ENCODE data around the gene FADS2. TPM values are rescaled to one million over a fixed set of nuclear protein-coding genes. Genes with fewer than 3 reads are reported as not detected.

FADS2 gene
- total RNA-seq, 2 donors from 2014 or later = 2.0 to 4.4 TPM

- no peak for ATAC-seq
- H3K36me3 ChIP-seq (replicated peaks in 1 of 2; ENCODE audit: insufficient read depth in 1 of 2, low read depth in 2 of 2) = no peaks in the 10 kb centered on the region
- intact Hi-C loops (cut with DNase I) = loop anchor here (10.0 kb wide), 1 partner anchor 280 kb away; no protein-coding TSS in a partner anchor
Observed at GRCh38 chr11:61805146-61805545, 23.0 kb upstream of the FADS2 start.

GRCh38 chr11:61806785-61807184 lies 21.3 kb upstream of the FADS2 start:
- H3K27me3 ChIP-seq = no peaks in the 10 kb centered on the region
- H3K4me1 ChIP-seq = no peaks in the 10 kb centered on the region
- DNase-seq (no peak), ATAC-seq (no peak)
- H3K36me3 ChIP-seq (replicated peaks in 1 of 2; ENCODE audit: insufficient read depth in 1 of 2, low read depth in 2 of 2) = no peaks in the 10 kb centered on the region
- no peak overlapping the region for H3K4me3 ChIP-seq
- TF ChIP-seq CTCF (IDR thresholded peaks at IDR 0.05) = no peak
- no peak for TF ChIP-seq POLR2A (IDR thresholded peaks at IDR 0.05)
- no peak overlapping the region for H3K27ac ChIP-seq
- no peaks in the 10 kb centered on the region for H3K9me3 ChIP-seq
- intact Hi-C loops (cut with DNase I) = loop anchor here (10.0 kb wide), 1 partner anchor 278 kb away; no protein-coding TSS in a partner anchor
- WGBS, 2 donors = 82 to 86% methylated on average over 5 of the region's 5 CpGs

More at GRCh38 chr11:61805146-61805545, 23.0 kb upstream of the FADS2 start:
- TF ChIP-seq CTCF (IDR thresholded peaks at IDR 0.05) = no peak
- no peak for TF ChIP-seq POLR2A (IDR thresholded peaks at IDR 0.05)
- Histone ChIP-seq H3K27ac (no peak overlapping the region), H3K27me3 (no peaks in the 10 kb centered on the region), H3K9me3 (no peaks in the 10 kb centered on the region), H3K4me3 (no peak overlapping the region), H3K4me1 (no peaks in the 10 kb centered on the region)
- 78 to 100% methylated on average over 1 of the region's 1 CpG for WGBS, 2 donors
- no peak for DNase-seq

GRCh38 chr11:61810671-61811175 lies 17.4 kb upstream of the FADS2 start:
- intact Hi-C loops (cut with DNase I) = no loop called here
- Histone ChIP-seq H3K27ac (no peak overlapping the region), H3K4me1 (peaks cover 14% of the 10 kb centered on the region), H3K36me3 (replicated peaks in 1 of 2; ENCODE audit: insufficient read depth in 1 of 2, low read depth in 2 of 2) (no peaks in the 10 kb centered on the region), H3K27me3 (no peaks in the 10 kb centered on the region), H3K4me3 (no peak overlapping the region), H3K9me3 (no peaks in the 10 kb centered on the region)
- WGBS, 2 donors = 90 to 94% methylated on average over 7 to 8 of the region's 8 CpGs
- no peak for ATAC-seq
- DNase-seq = no peak
- TF ChIP-seq POLR2A (IDR thresholded peaks at IDR 0.05) = no peak
- TF ChIP-seq CTCF (IDR thresholded peaks at IDR 0.05) = no peak

GRCh38 chr11:61811831-61812230 lies 16.3 kb upstream of the FADS2 start:
- DNase-seq (no peak), ATAC-seq (no peak)
- Histone ChIP-seq H3K4me3 (no peak overlapping the region), H3K27me3 (no peaks in the 10 kb centered on the region), H3K9me3 (no peaks in the 10 kb centered on the region), H3K36me3 (replicated peaks in 1 of 2; ENCODE audit: insufficient read depth in 1 of 2, low read depth in 2 of 2) (no peaks in the 10 kb centered on the region), H3K27ac (no peak overlapping the region), H3K4me1 (peaks cover 24% of the 10 kb centered on the region)
- TF ChIP-seq CTCF (IDR thresholded peaks at IDR 0.05) = no peak
- TF ChIP-seq POLR2A (IDR thresholded peaks at IDR 0.05) = no peak
- intact Hi-C loops (cut with DNase I) = no loop called here
- WGBS, 2 donors = 82 to 90% methylated on average over 5 of the region's 5 CpGs

- TF ChIP-seq CTCF (IDR thresholded peaks at IDR 0.05) = no peak
- no peak for TF ChIP-seq POLR2A (IDR thresholded peaks at IDR 0.05)
- peaks cover 30% of the 10 kb centered on the region for H3K4me1 ChIP-seq
- H3K36me3 ChIP-seq (replicated peaks in 1 of 2; ENCODE audit: insufficient read depth in 1 of 2, low read depth in 2 of 2) = no peaks in the 10 kb centered on the region
- ATAC-seq (no peak), DNase-seq (no peak)
- intact Hi-C loops (cut with DNase I) = no loop called here
- 96% methylated on average over 4 of the region's 4 CpGs for WGBS, 2 donors
- H3K9me3 ChIP-seq = no peaks in the 10 kb centered on the region
- no peak overlapping the region for H3K4me3 ChIP-seq
- no peaks in the 10 kb centered on the region for H3K27me3 ChIP-seq
- H3K27ac ChIP-seq = no peak overlapping the region
Observed at GRCh38 chr11:61812736-61813411, 15.2 kb upstream of the FADS2 start.
